HepG2 (cell line): Measurements from ENCODE around the gene SMIM21. TPM values are rescaled to one million over a fixed set of nuclear protein-coding genes. Genes with fewer than 3 reads are reported as not detected.

Source experiments
- ATAC-seq: fragments of 200-7000 bp; cut with Tn5 transposase; 3 replicates; pipeline ENCODE4 v1.9.1; 2020; ENCODE audit warnings: mild to moderate bottlenecking, moderate library complexity
- BruUV-seq: library from RNA; stranded (reverse); fragments of 400-500 nt; replicated peaks from 2 replicates; lab custom pipeline; 2021; lab: Mats Ljungman, UMichigan
- CTCF ChIA-PET: fragments of 300-600 bp; formaldehyde crosslinking; extraction: SDS; loops from one replicate; lab custom pipeline; 2021; ENCODE audit warnings: low total read pairs, inconsistent platforms, low intra/inter-chr PET ratio; lab: Yijun Ruan, JAX
- POLR2A ChIA-PET: fragments of 350-600 bp; sonication (Branson Sonifier 250); formaldehyde crosslinking; loops from one replicate; lab custom pipeline; 2020; ENCODE audit warnings: antibody characterized with exemption, inconsistent platforms; lab: Yijun Ruan, JAX
- DNase-seq: peaks from one replicate; pipeline ENCODE4 v3.0.0-alpha.2; 2015; ENCODE audit warnings: low spot score
- FAIRE-seq: peaks from 3 replicates; lab custom pipeline; 2011; peaks lifted over from hg19 to GRCh38; lab: Jason Lieb, UNC
- H2AFZ ChIP-seq: one replicate; pipeline ENCODE4 v1.6.1; 2011; ENCODE audit warnings: low read length, inconsistent platforms
- H3K27ac ChIP-seq: fragments of 300-600 bp; 3 replicates; pipeline ENCODE4 v1.8.0; 2011; ENCODE audit warnings: mixed run types, mild to moderate bottlenecking, mixed read lengths, low read length, inconsistent platforms; ENCODE audit not compliant: insufficient read depth; ENCODE audit errors: extremely low read length
- H3K27me3 ChIP-seq, 2 experiments: fragments of 200-600 bp in 1 of 2; 2 replicates in 1 of 2; 3 replicates in 1 of 2; pipeline versions ENCODE4 v1.6.0 to v1.8.0; 2011; ENCODE audit warnings: low read length in 2 of 2, mild to moderate bottlenecking in 2 of 2, moderate library complexity in 2 of 2, inconsistent platforms in 1 of 2; ENCODE audit not compliant: insufficient read depth in 2 of 2, control insufficient read depth in 1 of 2
- H3K36me3 ChIP-seq, 2 experiments: fragments of 200-600 bp in 1 of 2; replicated peaks in 1 of 2; 2 replicates in 1 of 2; 3 replicates in 1 of 2; pipeline versions ENCODE4 v1.5.1 to v1.8.0; 2011; ENCODE audit warnings: low read length in 2 of 2, inconsistent platforms in 1 of 2; ENCODE audit not compliant: insufficient read depth in 2 of 2, control insufficient read depth in 1 of 2
- H3K4me1 ChIP-seq: 2 replicates; pipeline ENCODE4 v1.5.1; 2012; ENCODE audit warnings: low read length, inconsistent platforms; ENCODE audit not compliant: insufficient read depth
- H3K4me2 ChIP-seq: 2 replicates; pipeline ENCODE4 v1.6.0; 2011; ENCODE audit warnings: low read depth, low read length, inconsistent platforms
- H3K4me3 ChIP-seq, 3 experiments: fragments of 200-600 bp in 1 of 3; sonication (generic), shearing (Covaris generic) in 1 of 3; replicated peaks in 1 of 3; 2 replicates each; pipeline ENCODE4 v1.5.1; 2011 to 2016; ENCODE audit warnings: low read length in 3 of 3, inconsistent platforms in 2 of 3, low read depth in 2 of 3, mild to moderate bottlenecking in 2 of 3, control low read depth in 1 of 3, mixed read lengths in 1 of 3; ENCODE audit not compliant: insufficient read depth in 1 of 3
- H3K79me2 ChIP-seq: one replicate; pipeline ENCODE4 v1.6.1; 2011; ENCODE audit warnings: low read length, inconsistent platforms; ENCODE audit not compliant: insufficient read depth
- H3K9ac ChIP-seq: 2 replicates; pipeline ENCODE4 v1.6.0; 2011; ENCODE audit warnings: mild to moderate bottlenecking, low read depth, low read length, inconsistent platforms; ENCODE audit not compliant: insufficient read depth
- H3K9me3 ChIP-seq: 2 replicates; pipeline ENCODE4 v1.5.1; 2012; ENCODE audit warnings: mild to moderate bottlenecking, low read length
- H4K20me1 ChIP-seq: 2 replicates; pipeline ENCODE4 v1.6.0; 2011; ENCODE audit warnings: inconsistent platforms, mild to moderate bottlenecking, low read length, moderate library complexity; ENCODE audit not compliant: insufficient read depth
- KLF13 ChIP-seq: sonication (generic); formaldehyde crosslinking; IDR thresholded peaks from 2 replicates; pipeline ENCODE4 v1.4.0; 2020; ENCODE audit warnings: mild to moderate bottlenecking, missing genetic modification reagents
- RFX3 ChIP-seq: IDR thresholded peaks from 2 replicates; pipeline ENCODE4 v1.6.1; 2016; ENCODE audit warnings: missing biosample characterization, missing genetic modification reagents
- ZBTB8A ChIP-seq: sonication (generic); formaldehyde crosslinking; IDR thresholded peaks from 2 replicates; pipeline ENCODE4 v1.4.0; 2020; ENCODE audit warnings: mild to moderate bottlenecking, low read depth, missing genetic modification reagents, borderline replicate concordance
- ZFP1 ChIP-seq: IDR thresholded peaks from 2 replicates; pipeline ENCODE4 v1.6.1; 2016
- WGBS: methylation state at CpG from one replicate; pipeline ENCODE4 v1.1.6; 2017; ENCODE audit warnings: low lambda C conversion rate; 5-methylcytosine and 5-hydroxymethylcytosine counted together
- in situ Hi-C: cut with HindIII; loops from 2 replicates; pipeline ENCODE4 v1.10.0; 2017; ENCODE audit warnings: low pct_unique_long_range_greater_than_20kb; ENCODE audit not compliant: extremely low pct_ligation_motif_present
- intact Hi-C: fragments of 100-400 bp; cut with micrococcal nuclease; formaldehyde crosslinking; loops from one replicate; pipeline ENCODE4 v1.10.0; 2022; ENCODE audit not compliant: unreplicated experiment
- polyA plus RNA-seq, 8 experiments: library from polyadenylated mRNA; depleted of rRNA in 3 of 8; stranded (reverse) in 7 of 8; unstranded in 1 of 8; fragments of >200 nt; fragmentation: Illumina TruSeq in 4 of 8; extraction: Trizol in 4 of 8; gene quantifications; 2 replicates each; pipeline versions ENCODE4 v1.2.1 to v1.2.3, GENCODE V29; 2011 to 2016; ENCODE audit warnings: low read depth in 4 of 8, missing spikeins in 1 of 8, mixed read lengths in 1 of 8; ENCODE audit not compliant: insufficient read depth in 1 of 8
- total RNA-seq, 5 experiments: library from RNA; depleted of rRNA; stranded (reverse); fragments of >200 nt; fragmentation: Illumina TruSeq; extraction: Trizol; gene quantifications; 2 replicates each; pipeline ENCODE4 v1.2.3, GENCODE V29; 2016; ENCODE audit warnings: low read depth in 1 of 5
- TF ChIP-seq, protein P1 (sequence below): sonication (generic); formaldehyde crosslinking; IDR thresholded peaks from 2 replicates; pipeline ENCODE4 v1.4.0; 2020; ENCODE audit warnings: mild to moderate bottlenecking, missing genetic modification reagents, borderline replicate concordance

Gene SMIM21
- total and polyA plus RNA-seq, 2 of the 13 experiments (the other 11 are each of a cell fraction or from before 2014, with no cell fraction given), result not detected

DNA sequence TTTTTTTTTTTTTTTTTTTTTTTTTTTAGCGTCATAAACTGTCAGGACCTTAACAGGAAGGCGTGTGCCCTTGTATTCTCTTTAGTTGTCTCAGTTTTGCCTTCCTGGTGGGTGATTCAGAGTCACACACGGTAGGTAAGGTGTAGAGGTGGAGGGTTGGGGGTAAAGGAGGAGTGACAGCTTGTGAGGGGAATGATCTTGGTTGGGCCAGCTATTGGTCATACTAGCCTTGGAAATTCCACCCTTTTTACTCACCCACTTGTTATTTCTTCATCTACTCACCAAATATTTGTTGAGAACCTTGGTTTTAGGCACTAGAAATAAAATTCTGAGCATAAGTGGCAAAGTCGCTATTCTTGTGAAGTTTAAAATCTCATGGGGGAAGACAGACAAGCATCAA lies 22.2 kb downstream of the SMIM21 start:
- no peaks in the 10 kb centered on the region for H4K20me1 ChIP-seq
- in situ Hi-C loops, result no loop called here
- no peak for ATAC-seq
- H3K9ac ChIP-seq, result no peak overlapping the region
- no peak for FAIRE-seq
- no peak overlapping the region for H3K4me3 ChIP-seq
- H2AFZ ChIP-seq, result no peak overlapping the region
- H3K27me3 ChIP-seq, result peaks cover 0 to 4% of the 10 kb centered on the region in 2 experiments; a peak in 1 of 5 replicates
- no peak overlapping the region for H3K4me2 ChIP-seq
- no peaks in the 10 kb centered on the region for H3K9me3 ChIP-seq
- POLR2A ChIA-PET, result no interaction called here
- BruUV-seq, result no TSS peak
- no peaks in the 10 kb centered on the region for H3K4me1 ChIP-seq
- no peaks in the 10 kb centered on the region for H3K79me2 ChIP-seq
- H3K27ac ChIP-seq, result no peak overlapping the region
- no peak for DNase-seq
- 22% methylated on average over 4 of the region's 4 CpGs for WGBS
- intact Hi-C loops, result no loop called here
- TF ChIP-seq ZBTB8A (CRISPR knock-in tag) (no peak), ZFP1 (no peak), RFX3 (no peak), KLF13 (CRISPR knock-in tag) (no peak)
- TF ChIP-seq, protein P1, sequence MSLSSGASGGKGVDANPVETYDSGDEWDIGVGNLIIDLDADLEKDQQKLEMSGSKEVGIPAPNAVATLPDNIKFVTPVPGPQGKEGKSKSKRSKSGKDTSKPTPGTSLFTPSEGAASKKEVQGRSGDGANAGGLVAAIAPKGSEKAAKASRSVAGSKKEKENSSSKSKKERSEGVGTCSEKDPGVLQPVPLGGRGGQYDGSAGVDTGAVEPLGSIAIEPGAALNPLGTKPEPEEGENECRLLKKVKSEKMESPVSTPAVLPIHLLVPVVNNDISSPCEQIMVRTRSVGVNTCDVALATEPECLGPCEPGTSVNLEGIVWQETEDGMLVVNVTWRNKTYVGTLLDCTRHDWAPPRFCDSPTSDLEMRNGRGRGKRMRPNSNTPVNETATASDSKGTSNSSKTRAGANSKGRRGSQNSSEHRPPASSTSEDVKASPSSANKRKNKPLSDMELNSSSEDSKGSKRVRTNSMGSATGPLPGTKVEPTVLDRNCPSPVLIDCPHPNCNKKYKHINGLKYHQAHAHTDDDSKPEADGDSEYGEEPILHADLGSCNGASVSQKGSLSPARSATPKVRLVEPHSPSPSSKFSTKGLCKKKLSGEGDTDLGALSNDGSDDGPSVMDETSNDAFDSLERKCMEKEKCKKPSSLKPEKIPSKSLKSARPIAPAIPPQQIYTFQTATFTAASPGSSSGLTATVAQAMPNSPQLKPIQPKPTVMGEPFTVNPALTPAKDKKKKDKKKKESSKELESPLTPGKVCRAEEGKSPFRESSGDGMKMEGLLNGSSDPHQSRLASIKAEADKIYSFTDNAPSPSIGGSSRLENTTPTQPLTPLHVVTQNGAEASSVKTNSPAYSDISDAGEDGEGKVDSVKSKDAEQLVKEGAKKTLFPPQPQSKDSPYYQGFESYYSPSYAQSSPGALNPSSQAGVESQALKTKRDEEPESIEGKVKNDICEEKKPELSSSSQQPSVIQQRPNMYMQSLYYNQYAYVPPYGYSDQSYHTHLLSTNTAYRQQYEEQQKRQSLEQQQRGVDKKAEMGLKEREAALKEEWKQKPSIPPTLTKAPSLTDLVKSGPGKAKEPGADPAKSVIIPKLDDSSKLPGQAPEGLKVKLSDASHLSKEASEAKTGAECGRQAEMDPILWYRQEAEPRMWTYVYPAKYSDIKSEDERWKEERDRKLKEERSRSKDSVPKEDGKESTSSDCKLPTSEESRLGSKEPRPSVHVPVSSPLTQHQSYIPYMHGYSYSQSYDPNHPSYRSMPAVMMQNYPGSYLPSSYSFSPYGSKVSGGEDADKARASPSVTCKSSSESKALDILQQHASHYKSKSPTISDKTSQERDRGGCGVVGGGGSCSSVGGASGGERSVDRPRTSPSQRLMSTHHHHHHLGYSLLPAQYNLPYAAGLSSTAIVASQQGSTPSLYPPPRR (CRISPR knock-in tag), result no peak
- CTCF ChIA-PET, result no interaction called here
- no peaks in the 10 kb centered on the region for H3K36me3 ChIP-seq
